ENCODE measurements around the gene PXDC1. TPM values are rescaled to one million over a fixed set of nuclear protein-coding genes. Genes with fewer than 3 reads are reported as not detected.

The PXDC1 gene
- total RNA-seq, 1 donor, result 144 TPM

- no peak for DNase-seq (ENCODE audit: insufficient read length, low spot score, missing footprints)
- Histone ChIP-seq H2AFZ (ENCODE audit: low read length) (no peak overlapping the region), H3K4me2 (ENCODE audit: insufficient read depth, low read length) (no peak overlapping the region), H3K36me3 (ENCODE audit: insufficient read depth, low read length) (peaks cover 94% of the 10 kb centered on the region), H3K9me3 (ENCODE audit: low read depth, low read length) (no peaks in the 10 kb centered on the region), H3K27ac (ENCODE audit: low read depth, low read length) (peak overlapping the region; percentile 33), H3K79me2 (ENCODE audit: insufficient read depth, low read length) (peaks cover 99% of the 10 kb centered on the region), H3K4me3 (ENCODE audit: insufficient read depth, low read length) (no peak overlapping the region), H4K20me1 (ENCODE audit: insufficient read depth, low read length) (peaks cover 98% of the 10 kb centered on the region), H3K4me1 (ENCODE audit: insufficient read depth, low read length) (peaks cover 44% of the 10 kb centered on the region), H3K27me3 (ENCODE audit: insufficient read depth, low read length) (no peaks in the 10 kb centered on the region)
- no peak for TF ChIP-seq CTCF (IDR thresholded peaks at IDR 0.05; ENCODE audit: extremely low read depth, low read depth, low read length)
These were observed 21.7 kb downstream of the PXDC1 start for GRCh38 chr6:3729603-3730344.

- no peak overlapping the region for H3K4me2 ChIP-seq (ENCODE audit: insufficient read depth, low read length)
- no peak for TF ChIP-seq CTCF (IDR thresholded peaks at IDR 0.05; ENCODE audit: extremely low read depth, low read depth, low read length)
- peaks cover 99% of the 10 kb centered on the region for H3K79me2 ChIP-seq (ENCODE audit: insufficient read depth, low read length)
- no peak overlapping the region for H2AFZ ChIP-seq (ENCODE audit: low read length)
- peaks cover 43% of the 10 kb centered on the region for H3K4me1 ChIP-seq (ENCODE audit: insufficient read depth, low read length)
- peaks cover 94% of the 10 kb centered on the region for H3K36me3 ChIP-seq (ENCODE audit: insufficient read depth, low read length)
- H3K27me3 ChIP-seq (ENCODE audit: insufficient read depth, low read length), result no peaks in the 10 kb centered on the region
- H3K4me3 ChIP-seq (ENCODE audit: insufficient read depth, low read length), result no peak overlapping the region
- no peaks in the 10 kb centered on the region for H3K9me3 ChIP-seq (ENCODE audit: low read depth, low read length)
- peak overlapping the region; percentile 58 for H3K27ac ChIP-seq (ENCODE audit: low read depth, low read length)
- H4K20me1 ChIP-seq (ENCODE audit: insufficient read depth, low read length), result peaks cover 96% of the 10 kb centered on the region
- DNase-seq (ENCODE audit: insufficient read length, low spot score, missing footprints), result peak; percentile 21
These were observed 23.9 kb downstream of the PXDC1 start for GRCh38 chr6:3727593-3728108.

- peak; percentile 76 for DNase-seq (ENCODE audit: insufficient read length, low spot score, missing footprints)
- Histone ChIP-seq H3K36me3 (ENCODE audit: insufficient read depth, low read length) (peaks cover 96% of the 10 kb centered on the region), H2AFZ (ENCODE audit: low read length) (no peak overlapping the region), H3K4me3 (ENCODE audit: insufficient read depth, low read length) (no peak overlapping the region), H3K27ac (ENCODE audit: low read depth, low read length) (peak overlapping the region; percentile 58), H4K20me1 (ENCODE audit: insufficient read depth, low read length) (peaks cover 89% of the 10 kb centered on the region), H3K4me2 (ENCODE audit: insufficient read depth, low read length) (no peak overlapping the region), H3K9me3 (ENCODE audit: low read depth, low read length) (no peaks in the 10 kb centered on the region), H3K27me3 (ENCODE audit: insufficient read depth, low read length) (no peaks in the 10 kb centered on the region), H3K79me2 (ENCODE audit: insufficient read depth, low read length) (peaks cover 98% of the 10 kb centered on the region), H3K4me1 (ENCODE audit: insufficient read depth, low read length) (peaks cover 38% of the 10 kb centered on the region)
- TF ChIP-seq CTCF (IDR thresholded peaks at IDR 0.05; ENCODE audit: extremely low read depth, low read depth, low read length), result no peak
These were observed 24.5 kb downstream of the PXDC1 start for GRCh38 chr6:3727036-3727435.

GRCh38 chr6:3726421-3726820 is 25.1 kb downstream of the PXDC1 start:
- Histone ChIP-seq H3K36me3 (ENCODE audit: insufficient read depth, low read length) (peaks cover 96% of the 10 kb centered on the region), H3K27me3 (ENCODE audit: insufficient read depth, low read length) (no peaks in the 10 kb centered on the region), H4K20me1 (ENCODE audit: insufficient read depth, low read length) (peaks cover 83% of the 10 kb centered on the region), H3K79me2 (ENCODE audit: insufficient read depth, low read length) (peaks cover 98% of the 10 kb centered on the region), H3K9me3 (ENCODE audit: low read depth, low read length) (no peaks in the 10 kb centered on the region), H3K27ac (ENCODE audit: low read depth, low read length) (peak overlapping the region; percentile 58), H3K4me1 (ENCODE audit: insufficient read depth, low read length) (peaks cover 33% of the 10 kb centered on the region), H2AFZ (ENCODE audit: low read length) (no peak overlapping the region), H3K4me2 (ENCODE audit: insufficient read depth, low read length) (no peak overlapping the region), H3K4me3 (ENCODE audit: insufficient read depth, low read length) (no peak overlapping the region)
- DNase-seq (ENCODE audit: insufficient read length, low spot score, missing footprints), result peak; percentile 88
- no peak for TF ChIP-seq CTCF (IDR thresholded peaks at IDR 0.05; ENCODE audit: extremely low read depth, low read depth, low read length)
